Mesenchymal stem cell (in vitro differentiated cells and primary cell): ENCODE results near the gene GYPC.

Experiments used
- DNase-seq: peaks from one replicate; pipeline ENCODE4 v3.0.0-alpha.2; 2013
- H2AFZ ChIP-seq: one replicate; pipeline ENCODE4 v1.6.1; 2013; ENCODE audit warnings: low read depth, mild to moderate bottlenecking, control low read depth, inconsistent platforms, low read length, moderate library complexity
- H2AK5ac ChIP-seq: 2 replicates; pipeline ENCODE4 v1.6.1; 2013; ENCODE audit warnings: low read length, moderate library complexity, mild to moderate bottlenecking, inconsistent platforms; ENCODE audit not compliant: severe bottlenecking
- H2BK120ac ChIP-seq: one replicate; pipeline ENCODE4 v1.6.1; 2013; ENCODE audit warnings: low read depth, mild to moderate bottlenecking, inconsistent platforms, low read length, moderate library complexity
- H2BK12ac ChIP-seq, 2 experiments: one replicate each; pipeline ENCODE4 v1.6.1; 2013; ENCODE audit warnings: inconsistent platforms in 2 of 2, low read length in 2 of 2, mild to moderate bottlenecking in 2 of 2, moderate library complexity in 2 of 2, control low read depth in 1 of 2
- H2BK15ac ChIP-seq: one replicate; pipeline ENCODE4 v1.6.1; 2013; ENCODE audit warnings: mild to moderate bottlenecking, low read depth, inconsistent platforms; ENCODE audit not compliant: poor library complexity, severe bottlenecking
- H2BK5ac ChIP-seq: 2 replicates; pipeline ENCODE4 v1.6.1; 2013; ENCODE audit warnings: low read depth, mild to moderate bottlenecking, low read length, control low read depth, inconsistent platforms; ENCODE audit not compliant: poor library complexity, severe bottlenecking
- H3K14ac ChIP-seq, 2 experiments: one replicate each; pipeline ENCODE4 v1.6.1; 2013; ENCODE audit warnings: inconsistent platforms in 2 of 2, low read length in 2 of 2, control low read depth in 1 of 2, mild to moderate bottlenecking in 1 of 2, moderate library complexity in 1 of 2
- H3K18ac ChIP-seq, 2 experiments: one replicate each; pipeline ENCODE4 v1.6.1; 2013; ENCODE audit warnings: inconsistent platforms in 2 of 2, low read length in 2 of 2, control low read depth in 1 of 2, low read depth in 1 of 2, mild to moderate bottlenecking in 1 of 2
- H3K23ac ChIP-seq, 2 experiments: one replicate each; pipeline ENCODE4 v1.6.1; 2013; ENCODE audit warnings: inconsistent platforms in 2 of 2, low read length in 2 of 2, mild to moderate bottlenecking in 2 of 2, moderate library complexity in 2 of 2, control low read depth in 1 of 2
- H3K27ac ChIP-seq: 2 replicates; pipeline ENCODE4 v1.5.1; 2013; ENCODE audit warnings: mild to moderate bottlenecking, moderate library complexity, low read length, control low read depth, inconsistent platforms; ENCODE audit not compliant: poor library complexity, severe bottlenecking
- H3K27me3 ChIP-seq, 2 experiments: 2 replicates each; pipeline versions ENCODE4 v1.6.1 to v1.7.0; 2013; ENCODE audit warnings: low read length in 2 of 2, mild to moderate bottlenecking in 2 of 2, moderate library complexity in 2 of 2, control low read depth in 1 of 2, inconsistent platforms in 1 of 2; ENCODE audit not compliant: control insufficient read depth in 1 of 2, insufficient read depth in 1 of 2
- H3K36me3 ChIP-seq, 2 experiments: 2 replicates each; pipeline versions ENCODE4 v1.6.1 to v1.7.0; 2013; ENCODE audit warnings: low read length in 2 of 2, control low read depth in 1 of 2, inconsistent platforms in 1 of 2, low read depth in 1 of 2, mild to moderate bottlenecking in 1 of 2; ENCODE audit not compliant: insufficient read depth in 2 of 2, control insufficient read depth in 1 of 2
- H3K4ac ChIP-seq, 2 experiments: one replicate each; pipeline ENCODE4 v1.6.1; 2013; ENCODE audit warnings: inconsistent platforms in 2 of 2, low read length in 2 of 2, mild to moderate bottlenecking in 2 of 2, moderate library complexity in 2 of 2, control low read depth in 1 of 2, low read depth in 1 of 2
- H3K4me1 ChIP-seq: 2 replicates; pipeline ENCODE4 v1.6.1; 2013; ENCODE audit warnings: low read depth, low read length, control low read depth; ENCODE audit not compliant: control insufficient read depth, insufficient read depth
- H3K4me2 ChIP-seq: 2 replicates; pipeline ENCODE4 v1.6.1; 2013; ENCODE audit warnings: low read length, mild to moderate bottlenecking, inconsistent platforms; ENCODE audit not compliant: poor library complexity, severe bottlenecking
- H3K4me3 ChIP-seq, 2 experiments: 2 replicates each; pipeline versions ENCODE4 v1.5.1 to v1.7.0; 2013; ENCODE audit warnings: low read length in 2 of 2, mild to moderate bottlenecking in 2 of 2, control low read depth in 1 of 2, low read depth in 1 of 2; ENCODE audit not compliant: insufficient read depth in 1 of 2
- H3K79me1 ChIP-seq: replicated peaks from 2 replicates; pipeline ENCODE4 v1.6.1; 2013; ENCODE audit warnings: mild to moderate bottlenecking, control low read depth, low read length, inconsistent platforms; ENCODE audit not compliant: poor library complexity, severe bottlenecking
- H3K9ac ChIP-seq: 2 replicates; pipeline ENCODE4 v1.7.0; 2013; ENCODE audit warnings: mild to moderate bottlenecking, low read length, moderate library complexity
- H3K9me3 ChIP-seq: 2 replicates; pipeline ENCODE4 v1.7.0; 2013; ENCODE audit warnings: mild to moderate bottlenecking, low read length; ENCODE audit not compliant: control insufficient read depth
- H4K8ac ChIP-seq: one replicate; pipeline ENCODE4 v1.6.1; 2013; ENCODE audit warnings: inconsistent platforms, mild to moderate bottlenecking, low read length, moderate library complexity
- H4K91ac ChIP-seq: one replicate; pipeline ENCODE4 v1.6.1; 2013; ENCODE audit warnings: mild to moderate bottlenecking, low read length, inconsistent platforms
- WGBS: methylation state at CpG from one replicate; pipeline ENCODE4 v1.1.7; 2013; ENCODE audit warnings: mixed read lengths; 5-methylcytosine and 5-hydroxymethylcytosine counted together

The GYPC gene

GRCh38 chr2:126620302-126620701 is 35.7 kb upstream of the GYPC start:
- no peaks in the 10 kb centered on the region for H3K9me3 ChIP-seq
- H3K14ac ChIP-seq: peak overlapping the region in 1 of 2 experiments; percentile 64
- H3K9ac ChIP-seq: no peak overlapping the region
- 80% methylated on average over 1 of the region's 2 CpGs for WGBS
- H2AK5ac ChIP-seq: no peak overlapping the region
- no peak overlapping the region for H3K4me2 ChIP-seq
- H4K8ac ChIP-seq: no peak overlapping the region
- no peaks in the 10 kb centered on the region for H3K27me3 ChIP-seq
- H3K4me3 ChIP-seq: no peak overlapping the region
- peak overlapping the region in 1 of 2 experiments; percentile 30 for H2BK12ac ChIP-seq
- DNase-seq: no peak
- H3K36me3 ChIP-seq: no peaks in the 10 kb centered on the region
- H3K27ac ChIP-seq: no peak overlapping the region
- no peak overlapping the region for H3K4ac ChIP-seq
- H3K23ac ChIP-seq: no peak overlapping the region
- H2BK120ac ChIP-seq: no peak overlapping the region
- H2BK5ac ChIP-seq: no peak overlapping the region
- no peak overlapping the region for H3K18ac ChIP-seq
- no peaks in the 10 kb centered on the region for H3K4me1 ChIP-seq
- H2AFZ ChIP-seq: no peak overlapping the region
- H3K79me1 ChIP-seq: no peaks in the 10 kb centered on the region
- H2BK15ac ChIP-seq: no peak overlapping the region
- H4K91ac ChIP-seq: peak overlapping the region; percentile 47

GRCh38 chr2:126623000-126623399 is 33.0 kb upstream of the GYPC start:
- Histone ChIP-seq H3K4ac (no peak overlapping the region), H2BK12ac (no peak overlapping the region), H2BK5ac (no peak overlapping the region), H2AK5ac (no peak overlapping the region), H3K4me3 (no peak overlapping the region), H4K91ac (no peak overlapping the region), H3K9ac (no peak overlapping the region), H3K18ac (no peak overlapping the region), H2AFZ (no peak overlapping the region), H3K4me2 (no peak overlapping the region), H3K9me3 (no peaks in the 10 kb centered on the region), H3K27ac (no peak overlapping the region), H2BK120ac (no peak overlapping the region), H3K23ac (no peak overlapping the region), H3K36me3 (no peaks in the 10 kb centered on the region), H3K79me1 (no peaks in the 10 kb centered on the region), H3K27me3 (peaks cover 0 to 4% of the 10 kb centered on the region in 2 experiments), H4K8ac (no peak overlapping the region), H3K4me1 (no peaks in the 10 kb centered on the region), H2BK15ac (no peak overlapping the region), H3K14ac (no peak overlapping the region)
- 85% methylated on average over 2 of the region's 3 CpGs for WGBS
- DNase-seq: no peak

GRCh38 chr2:126627643-126628042 is 28.3 kb upstream of the GYPC start:
- H3K27ac ChIP-seq: no peak overlapping the region
- 92% methylated on average over 2 of the region's 2 CpGs for WGBS

GRCh38 chr2:126634273-126634861 is 21.6 kb upstream of the GYPC start:
- Histone ChIP-seq H3K14ac (no peak overlapping the region), H3K4me3 (no peak overlapping the region), H2AK5ac (no peak overlapping the region), H3K36me3 (no peaks in the 10 kb centered on the region), H2AFZ (no peak overlapping the region), H2BK12ac (peak overlapping the region in 1 of 2 experiments; percentile 50), H3K23ac (no peak overlapping the region), H3K79me1 (no peaks in the 10 kb centered on the region), H3K27ac (no peak overlapping the region), H3K9me3 (no peaks in the 10 kb centered on the region), H3K4ac (no peak overlapping the region), H2BK15ac (no peak overlapping the region), H3K4me2 (no peak overlapping the region), H4K8ac (peak overlapping the region; percentile 30), H4K91ac (no peak overlapping the region), H3K18ac (peak overlapping the region; percentile 64 to 81), H2BK120ac (no peak overlapping the region), H3K9ac (no peak overlapping the region), H2BK5ac (no peak overlapping the region), H3K4me1 (peaks cover 3% of the 10 kb centered on the region), H3K27me3 (peaks cover 0 to 3% of the 10 kb centered on the region in 2 experiments)
- 67% methylated on average over 11 of the region's 12 CpGs for WGBS
- DNase-seq: no peak

More at GRCh38 chr2:126627643-126628042, 28.3 kb upstream of the GYPC start:
- no peak overlapping the region for H2BK12ac ChIP-seq
- no peak overlapping the region for H3K4me2 ChIP-seq
- no peak overlapping the region for H4K8ac ChIP-seq
- no peaks in the 10 kb centered on the region for H3K79me1 ChIP-seq
- no peak overlapping the region for H4K91ac ChIP-seq
- DNase-seq: peak; percentile 57
- H2BK5ac ChIP-seq: no peak overlapping the region
- H2BK15ac ChIP-seq: no peak overlapping the region
- H3K4ac ChIP-seq: no peak overlapping the region
- no peak overlapping the region for H3K14ac ChIP-seq
- H2AK5ac ChIP-seq: no peak overlapping the region
- H3K36me3 ChIP-seq: no peaks in the 10 kb centered on the region
- H2AFZ ChIP-seq: no peak overlapping the region
- H3K4me3 ChIP-seq: no peak overlapping the region
- no peak overlapping the region for H2BK120ac ChIP-seq
- peak overlapping the region in 1 of 2 experiments; percentile 21 for H3K18ac ChIP-seq
- H3K9ac ChIP-seq: no peak overlapping the region
- H3K9me3 ChIP-seq: no peaks in the 10 kb centered on the region
- no peaks in the 10 kb centered on the region for H3K4me1 ChIP-seq
- peaks cover 0 to 4% of the 10 kb centered on the region in 2 experiments for H3K27me3 ChIP-seq
- no peak overlapping the region for H3K23ac ChIP-seq
